MM.1S (cell line): Measurements from ENCODE around the gene KLF15.

Experiments used
- CTCF ChIP-seq: fragments of 300-600 bp; sonication (generic); IDR thresholded peaks from 2 replicates; pipeline ENCODE4 v1.5.1; 2016; ENCODE audit warnings: antibody characterized with exemption, low read length, mixed read lengths
- EZH2 ChIP-seq: fragments of 300-600 bp; sonication (generic); optimal IDR thresholded peaks from 2 replicates; pipeline ENCODE3; 2017; ENCODE audit warnings: low read depth, mild to moderate bottlenecking, antibody characterized with exemption, low read length, mixed read lengths

- TF ChIP-seq CTCF (no peak), EZH2 (no peak)
These were observed 33.5 kb upstream of the KLF15 start for GRCh38 chr3:126390751-126391150.
